Ovary (tissue), 9 donors: ENCODE measurements around the gene RB1. TPM values are rescaled to one million over a fixed set of nuclear protein-coding genes. Genes with fewer than 3 reads are reported as not detected.
"Not testable (repeated sequence)": the region's sequence is repeated elsewhere in the genome, so short reads cannot be mapped to it uniquely, and the experiment has no call there.

Experiments used
- DNase-seq, 5 donors: peaks; one replicate each; pipeline ENCODE4 v3.0.0-alpha.2; 2019 to 2020
- H3K27ac ChIP-seq, 2 donors: fragments of 200-600 bp; one replicate each; pipeline versions ENCODE4 v1.5.1 to v1.8.0; 2019 to 2022
- H3K27me3 ChIP-seq: fragments of 200-600 bp; one replicate; pipeline ENCODE4 v1.8.0; 2022
- H3K36me3 ChIP-seq: fragments of 200-600 bp; sonication (generic); one replicate; pipeline ENCODE4 v1.5.1; 2019
- H3K4me1 ChIP-seq: one replicate; pipeline ENCODE4 v1.8.1; 2013; ENCODE audit warnings: mild to moderate bottlenecking, moderate library complexity; ENCODE audit not compliant: insufficient read depth
- H3K4me3 ChIP-seq: fragments of 200-600 bp; sonication (generic); one replicate; pipeline ENCODE4 v1.5.1; 2017
- H3K9me3 ChIP-seq, 2 donors: fragments of 200-600 bp in 1 of 2; sonication (generic) in 1 of 2; one replicate each; pipeline versions ENCODE4 v1.5.1 to v1.8.1; 2013 to 2019; ENCODE audit warnings: mild to moderate bottlenecking in 1 of 2, moderate library complexity in 1 of 2
- CTCF ChIP-seq, 3 donors: fragments of 450-650 bp in 2 of 3; fragments of 200-600 bp in 1 of 3; IDR thresholded peaks; one replicate each; pipeline versions ENCODE4 v1.5.1 to v1.8.0; 2016 to 2022; ENCODE audit warnings: antibody characterized with exemption in 3 of 3, mild to moderate bottlenecking in 1 of 3
- EP300 ChIP-seq: sonication (generic); formaldehyde crosslinking; IDR thresholded peaks from one replicate; pipeline ENCODE4 v1.6.1; 2017; ENCODE audit warnings: antibody characterized with exemption
- POLR2A ChIP-seq: fragments of 450-650 bp; IDR thresholded peaks from one replicate; pipeline ENCODE4 v1.6.1; 2017; ENCODE audit warnings: antibody characterized with exemption, mild to moderate bottlenecking, moderate library complexity
- WGBS, 3 donors: extraction: QIAGEN DNeasy Blood & Tissue Kit in 1 of 3; methylation state at CpG; one replicate each; pipeline versions ENCODE4 v1.1.5 to v1.1.7; 2013 to 2017; 5-methylcytosine and 5-hydroxymethylcytosine counted together
- intact Hi-C, 4 donors: fragments of 100-400 bp; cut with DNase I; formaldehyde crosslinking; loops; one replicate each; pipeline versions ENCODE4 v1.11.0 to v1.15.1; 2022 to 2023
- polyA plus RNA-seq, 2 donors: library from polyadenylated mRNA; stranded (reverse); fragments of 200-250 nt in 1 of 2; fragments of 350-450 nt in 1 of 2; fragmentation: Illumina TruSeq in 1 of 2; extraction: RNeasy Lipid Tissue Mini Kit (QIAGEN cat#74804) in 1 of 2; gene quantifications; one replicate each; pipeline ENCODE4 v1.2.3, GENCODE V29; 2013 to 2014
- total RNA-seq, 7 donors: library from RNA; depleted of rRNA in 2 of 7; stranded (reverse); fragments of >200 nt in 2 of 7; fragmentation: NEBNext Ultra II Directional in 3 of 7; extraction: Animal tissue kit (Norgen Biotek cat#: 25700) in 3 of 7; gene quantifications; one replicate each; pipeline versions ENCODE4 v1.1.0 to v1.2.4, GENCODE V29; 2016 to 2023
- donor health status: DM: no; HTN: no; CAD: no; lungs with moderate emphysema.
- donor health status: DM: no; HTN: no; CAD: no.
- donor health status: Bipolar disorder and iron deficiency.
- donor health status: DM: yes; HTN: yes; CAD: no.
- donor health status: DM: no; HTN: no; CAD: no.
- donor health status: DM: yes; HTN: yes; CAD: no.

RB1 gene
- total and polyA plus RNA-seq, 9 donors = 11.4 to 36.6 (median 27.1) TPM

GRCh38 chr13:48424212-48424611, 120.7 kb downstream of the RB1 start:
- H3K4me1 ChIP-seq = peaks cover under 1% of the 10 kb centered on the region
- H3K27ac ChIP-seq = no peak overlapping the region
- H3K27me3 ChIP-seq = no peaks in the 10 kb centered on the region
- intact Hi-C loops = no loop called here
- TF ChIP-seq POLR2A (no peak), EP300 (no peak), CTCF (IDR thresholded peaks at IDR 0.05) (no peak)
- H3K36me3 ChIP-seq = no peaks in the 10 kb centered on the region
- no peaks in the 10 kb centered on the region for H3K9me3 ChIP-seq
- 83 to 89% (median 87%) methylated on average over 3 of the region's 3 CpGs for WGBS, 3 donors
- DNase-seq = no peak
- H3K4me3 ChIP-seq = no peak overlapping the region

DNA sequence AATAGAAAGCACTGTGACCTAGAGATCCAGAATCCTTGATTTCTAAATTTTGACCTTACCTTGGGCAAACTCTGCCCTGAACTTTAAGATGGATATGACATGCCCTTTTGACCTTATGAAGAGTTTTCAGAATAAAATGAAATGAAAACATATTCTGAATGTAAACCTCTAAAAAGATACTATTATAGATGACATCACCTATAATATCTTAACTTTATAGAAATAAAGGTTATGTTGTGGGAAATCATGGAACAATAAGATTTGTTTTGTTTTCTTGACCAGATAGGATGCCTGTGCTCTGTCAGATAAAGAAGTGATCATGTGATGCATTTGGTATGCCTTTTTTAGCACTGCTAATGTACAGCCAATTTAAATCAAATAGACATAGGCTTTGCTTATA, 122.5 kb downstream of the RB1 start:
- intact Hi-C loops = no loop called here
- Histone ChIP-seq H3K27ac (no peak overlapping the region), H3K27me3 (no peaks in the 10 kb centered on the region), H3K4me3 (no peak overlapping the region), H3K9me3 (no peaks in the 10 kb centered on the region), H3K36me3 (no peaks in the 10 kb centered on the region), H3K4me1 (peaks cover 2% of the 10 kb centered on the region)
- TF ChIP-seq EP300 (no peak), POLR2A (no peak), CTCF (IDR thresholded peaks at IDR 0.05) (no peak)
- DNase-seq = no peak

DNA sequence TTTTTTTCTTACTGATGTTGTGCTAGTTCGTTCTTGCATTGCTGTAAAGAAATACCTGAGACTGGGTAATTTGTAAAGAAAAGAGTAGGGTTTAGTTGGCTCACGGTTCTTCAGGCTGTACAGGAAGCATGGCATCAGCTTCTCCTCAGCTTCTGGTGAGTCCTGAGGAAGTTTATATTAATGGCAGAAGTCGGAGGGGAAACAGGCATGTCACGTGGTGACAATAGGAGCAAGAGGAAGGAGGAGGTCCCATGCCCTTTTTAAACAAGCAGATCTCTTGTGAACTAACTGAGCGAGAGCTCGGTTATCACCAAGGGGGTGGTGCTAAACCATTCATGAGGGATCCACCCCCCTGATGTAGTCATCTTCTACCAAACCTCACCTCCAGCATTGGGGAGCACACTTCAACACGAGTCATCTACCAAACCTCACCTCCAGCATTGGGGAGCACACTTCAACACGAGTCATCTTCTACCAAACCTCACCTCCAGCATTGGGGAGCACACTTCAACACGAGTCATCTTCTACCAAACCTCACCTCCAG, 123.3 kb downstream of the RB1 start:
- WGBS, 3 donors = 92 to 93% (median 92%) methylated on average over 8 to 9 of the region's 9 CpGs
- H3K27ac ChIP-seq, DNase-seq, H3K27me3 ChIP-seq, intact Hi-C loops, H3K4me1 ChIP-seq, H3K36me3 ChIP-seq, H3K9me3 ChIP-seq, H3K4me3 ChIP-seq: not testable (repeated sequence)

DNA sequence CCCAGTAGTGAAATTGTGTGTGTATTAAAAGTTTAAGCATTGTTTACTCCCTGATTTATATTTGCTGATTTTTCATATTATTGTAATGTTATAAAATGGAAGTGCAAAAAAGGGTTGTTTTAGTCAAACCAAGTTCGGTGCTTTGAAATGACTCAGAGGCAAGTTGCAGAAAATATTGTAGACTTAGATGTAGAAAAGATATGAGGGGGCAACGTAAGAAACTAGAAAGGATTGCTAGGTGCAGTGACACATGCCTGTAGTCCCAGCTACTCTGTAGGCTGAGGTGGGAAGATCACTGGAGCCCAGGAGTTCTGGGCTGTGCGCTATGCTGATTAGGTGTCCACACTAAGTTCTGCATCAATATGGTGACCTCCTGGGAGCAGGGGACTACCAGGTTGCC, 125.5 kb downstream of the RB1 start:
- Histone ChIP-seq H3K9me3 (no peaks in the 10 kb centered on the region), H3K4me3 (no peak overlapping the region), H3K27me3 (no peaks in the 10 kb centered on the region), H3K27ac (no peak overlapping the region), H3K4me1 (peaks cover 2% of the 10 kb centered on the region), H3K36me3 (no peaks in the 10 kb centered on the region)
- 93 to 96% (median 95%) methylated on average over 3 of the region's 3 CpGs for whole genome bisulfite sequencing, 3 donors
- intact Hi-C loops = no loop called here
- no peak for DNase-seq
- TF ChIP-seq EP300 = no peak
- no peak for TF ChIP-seq CTCF (IDR thresholded peaks at IDR 0.05)
- TF ChIP-seq POLR2A = no peak

DNA sequence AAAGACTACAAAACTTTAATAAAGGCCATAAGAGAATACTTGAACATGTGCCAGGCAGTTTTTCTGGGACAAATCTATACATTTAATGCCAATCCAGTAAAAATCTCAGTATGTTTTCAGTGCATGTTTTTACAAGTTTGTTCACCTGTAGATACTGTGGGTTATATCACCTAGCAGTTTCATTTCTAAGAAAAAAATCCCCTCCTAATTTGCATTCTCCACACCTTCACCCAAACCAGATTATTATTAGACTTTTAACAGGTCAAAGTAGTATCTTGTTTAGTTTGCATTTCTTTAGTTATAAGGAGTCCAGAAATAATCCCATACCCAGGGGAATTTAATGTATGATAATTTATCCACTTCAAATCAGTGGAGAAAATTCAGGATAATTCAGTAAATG, 126.3 kb downstream of the RB1 start:
- H3K4me3 ChIP-seq = no peak overlapping the region
- intact Hi-C loops = no loop called here
- H3K4me1 ChIP-seq = peaks cover 2% of the 10 kb centered on the region
- H3K36me3 ChIP-seq = no peaks in the 10 kb centered on the region
- no peaks in the 10 kb centered on the region for H3K9me3 ChIP-seq
- no peak for TF ChIP-seq EP300
- no peaks in the 10 kb centered on the region for H3K27me3 ChIP-seq
- DNase-seq = no peak
- no peak overlapping the region for H3K27ac ChIP-seq

DNA sequence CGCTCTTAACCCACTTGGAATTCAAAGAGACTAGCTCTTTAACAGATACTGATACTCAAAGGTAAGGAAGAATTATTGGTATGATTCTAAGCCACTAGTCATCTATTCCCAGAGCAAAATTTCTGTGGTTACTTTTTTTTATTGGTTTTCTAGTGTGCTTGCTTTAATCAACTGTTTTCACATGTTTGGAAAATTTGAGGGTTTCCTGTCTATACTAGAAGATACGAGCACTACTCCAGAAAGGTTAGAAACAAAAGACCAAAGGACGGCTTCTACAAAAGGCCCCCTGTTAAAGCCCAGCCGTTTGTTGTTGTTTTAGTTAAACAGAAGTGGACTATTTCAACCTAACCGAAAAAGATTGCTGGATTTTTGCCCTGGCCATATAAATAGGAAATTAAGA, 127.9 kb downstream of the RB1 start:
- Histone ChIP-seq H3K36me3 (no peaks in the 10 kb centered on the region), H3K4me3 (no peak overlapping the region), H3K4me1 (peaks cover 2% of the 10 kb centered on the region), H3K9me3 (no peaks in the 10 kb centered on the region), H3K27ac (peak overlapping the region in 1 of 2 donors; percentile 1), H3K27me3 (no peaks in the 10 kb centered on the region)
- TF ChIP-seq EP300 (no peak), CTCF (IDR thresholded peaks at IDR 0.05) (no peak), POLR2A (no peak)
- intact Hi-C loops = no loop called here
- no peak for DNase-seq
- 18 to 25% (median 21%) methylated on average over 5 of the region's 5 CpGs for WGBS, 3 donors
